Caki2 (cell line): ENCODE measurements around the gene RELA. TPM values are rescaled to one million over a fixed set of nuclear protein-coding genes. Genes with fewer than 3 reads are reported as not detected.

Experiments
- DNase-seq: peaks from one replicate; pipeline ENCODE4 v3.0.0-alpha.2; 2015; ENCODE audit warnings: low read depth
- in situ Hi-C: cut with HindIII; loops from 2 replicates; pipeline ENCODE4 v1.10.0; 2016; ENCODE audit warnings: low sequenced_read_pairs, low pct_unique_long_range_greater_than_20kb, mixed read lengths
- total RNA-seq: library from RNA; depleted of rRNA; stranded (reverse); fragments of >200 nt; shearing (Covaris generic); gene quantifications from 2 replicates; pipeline ENCODE4 v1.2.3, GENCODE V29; 2014; ENCODE audit warnings: low replicate concordance

The RELA gene
- total RNA-seq, 1 experiment from 2014 or later: 49.7 TPM

DNA sequence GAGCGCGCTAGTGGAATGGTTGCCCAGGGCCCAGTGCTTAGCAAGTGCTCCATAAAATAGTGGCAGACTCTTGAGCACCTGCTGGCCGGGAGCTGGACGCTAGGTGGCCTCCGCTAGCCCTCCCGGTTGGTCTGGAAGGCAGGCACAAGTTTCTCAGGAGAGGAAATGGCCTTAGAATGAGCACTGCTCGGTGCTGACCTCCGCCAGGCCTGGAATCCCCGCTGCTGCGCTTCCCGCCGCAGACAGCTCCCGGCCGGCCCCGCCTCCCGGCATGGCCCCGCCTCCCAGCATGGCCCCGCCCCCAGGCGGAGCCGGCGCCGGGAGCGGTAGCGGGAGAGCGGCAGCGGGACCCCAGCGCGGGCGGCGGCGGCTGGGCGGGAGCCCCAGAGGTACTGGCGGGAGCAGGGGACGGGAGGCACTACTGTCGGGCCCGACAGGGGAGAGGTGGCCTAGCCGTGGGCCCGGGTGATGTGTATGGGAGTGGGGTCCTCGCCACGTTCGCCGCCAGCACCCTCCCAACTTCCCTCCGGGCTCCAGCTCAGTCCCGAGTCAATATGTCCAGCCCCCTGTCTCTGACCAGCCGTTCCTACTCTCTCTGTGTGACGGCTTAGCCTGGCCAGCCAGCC lies 24.8 kb downstream of the RELA start, which contains the start of gene SIPA1:
TSS of gene SIPA1 (plus strand) at position 308 of the 626 bp plus-strand sequence. CDS start 2,821 bp downstream, outside the sequence.
- DNase-seq: peak; percentile 70
- in situ Hi-C loops: no loop called here

GRCh38 chr11:65637032-65637557 lies 25.6 kb downstream of the RELA start:
- in situ Hi-C loops: no loop called here
- DNase-seq: no peak

DNA sequence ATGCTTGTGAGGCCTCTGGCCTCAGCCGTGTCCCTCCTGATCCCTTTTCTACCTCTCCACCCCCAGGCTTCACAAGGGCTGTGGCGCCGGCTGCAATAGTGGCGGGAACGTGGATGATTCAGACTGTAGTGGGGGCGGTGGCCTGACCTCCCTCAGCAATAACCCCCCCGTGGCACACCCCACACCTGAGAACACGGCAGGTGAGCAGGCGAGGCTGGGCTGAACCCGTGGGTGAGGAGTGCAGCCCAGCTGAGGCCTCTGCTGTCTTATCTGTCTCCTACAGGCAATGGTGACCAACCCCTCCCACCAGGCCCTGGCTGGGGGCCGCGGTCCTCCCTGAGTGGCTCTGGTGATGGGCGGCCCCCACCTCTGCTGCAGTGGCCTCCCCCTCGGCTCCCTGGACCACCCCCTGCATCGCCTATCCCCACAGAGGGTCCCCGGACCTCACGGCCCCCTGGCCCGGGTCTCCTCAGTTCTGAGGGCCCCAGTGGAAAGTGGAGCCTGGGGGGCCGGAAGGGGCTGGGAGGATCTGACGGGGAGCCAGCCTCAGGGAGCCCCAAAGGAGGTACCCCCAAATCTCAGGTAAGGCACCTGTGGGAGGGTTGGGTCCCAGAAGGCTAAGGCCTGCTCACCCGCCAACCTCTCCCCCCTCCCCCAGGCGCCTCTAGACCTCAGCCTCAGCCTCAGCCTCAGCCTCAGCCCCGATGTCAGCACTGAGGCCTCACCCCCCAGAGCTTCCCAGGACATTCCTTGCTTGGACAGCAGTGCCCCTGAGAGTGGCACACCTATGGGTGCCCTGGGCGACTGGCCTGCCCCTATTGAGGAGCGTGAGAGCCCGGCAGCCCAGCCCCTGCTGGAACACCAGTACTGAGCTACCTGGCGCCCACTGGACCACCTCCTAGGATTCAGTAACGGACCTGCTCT lies 26.3 kb downstream of the RELA start:
- in situ Hi-C loops: no loop called here
- no peak for DNase-seq

DNA sequence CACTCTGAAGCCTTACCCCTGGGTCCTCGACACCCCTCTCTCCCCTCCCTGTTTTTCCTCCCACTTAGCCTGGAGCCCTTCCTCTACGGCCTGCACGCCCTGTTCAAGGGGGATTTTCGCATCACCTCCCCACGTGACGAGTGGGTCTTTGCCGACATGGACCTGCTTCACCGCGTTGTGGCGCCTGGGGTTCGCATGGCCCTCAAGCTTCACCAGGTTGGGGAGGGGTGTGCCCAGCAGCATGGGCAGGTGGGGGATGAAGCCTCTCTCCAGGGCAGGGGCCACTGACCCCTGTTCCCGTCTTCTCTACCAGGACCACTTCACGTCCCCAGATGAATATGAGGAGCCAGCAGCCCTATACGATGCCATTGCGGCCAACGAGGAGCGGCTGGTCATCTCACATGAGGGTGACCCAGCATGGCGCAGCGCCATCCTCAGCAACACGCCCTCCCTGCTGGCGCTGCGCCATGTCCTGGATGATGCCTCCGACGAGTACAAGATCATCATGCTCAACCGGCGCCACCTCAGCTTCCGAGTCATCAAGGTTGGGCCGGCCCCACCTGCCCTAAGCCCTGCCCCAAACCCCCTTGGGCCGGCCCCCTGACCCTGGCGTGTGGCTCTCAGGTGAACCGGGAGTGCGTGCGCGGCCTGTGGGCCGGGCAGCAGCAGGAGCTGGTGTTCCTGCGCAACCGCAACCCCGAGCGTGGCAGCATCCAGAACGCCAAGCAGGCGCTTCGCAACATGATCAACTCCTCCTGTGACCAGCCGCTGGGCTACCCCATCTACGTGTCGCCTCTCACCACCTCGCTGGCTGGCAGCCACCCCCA lies 27.6 kb downstream of the RELA start:
- DNase-seq: no peak
- in situ Hi-C loops: no loop called here

- DNase-seq: no peak
- in situ Hi-C loops: no loop called here
Observed at GRCh38 chr11:65634440-65634839, 28.3 kb downstream of the RELA start.

DNA sequence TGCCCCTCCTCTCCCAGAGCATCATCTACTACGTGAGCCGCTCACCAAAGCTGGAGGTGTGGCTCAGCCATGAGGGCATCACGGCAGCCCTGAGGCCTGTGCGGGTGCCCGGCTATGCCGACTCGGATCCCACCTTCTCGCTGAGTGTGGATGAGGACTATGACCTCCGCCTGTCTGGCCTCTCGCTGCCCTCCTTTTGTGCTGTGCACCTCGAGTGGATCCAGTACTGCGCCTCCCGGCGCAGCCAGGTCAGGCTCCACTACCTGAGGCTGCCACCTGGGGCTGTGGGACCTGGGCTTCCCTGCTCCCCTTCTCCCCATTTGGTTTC lies 28.6 kb downstream of the RELA start:
- DNase-seq: no peak
- in situ Hi-C loops: no loop called here

GRCh38 chr11:65633390-65634108 lies 29.2 kb downstream of the RELA start:
- in situ Hi-C loops: no loop called here
- DNase-seq: no peak

GRCh38 chr11:65630215-65630614 lies 32.5 kb downstream of the RELA start:
- DNase-seq: no peak
- in situ Hi-C loops: no loop called here

DNA sequence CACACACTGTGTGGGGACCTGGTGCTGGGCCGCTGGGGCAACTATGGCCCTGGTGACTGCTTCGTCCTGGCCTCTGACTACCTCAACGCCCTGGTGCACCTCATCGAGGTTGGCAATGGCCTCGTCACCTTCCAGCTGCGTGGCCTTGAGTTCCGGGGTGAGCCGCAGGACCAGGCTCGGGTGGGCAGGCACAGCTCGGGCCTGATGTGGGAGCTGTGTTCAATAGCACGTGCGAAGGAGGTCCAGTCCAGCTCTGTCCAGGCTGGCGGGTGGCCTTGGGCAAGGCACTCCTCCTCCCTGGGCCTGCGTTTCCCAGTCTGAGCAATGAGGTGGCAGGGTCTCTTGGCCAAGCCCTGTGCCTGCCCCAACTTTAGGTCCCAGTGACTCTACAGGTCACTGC lies 33.1 kb downstream of the RELA start:
- in situ Hi-C loops: no loop called here
- no peak for DNase-seq

- DNase-seq: no peak
- in situ Hi-C loops: no loop called here
Observed at GRCh38 chr11:65627202-65627601, 35.5 kb downstream of the RELA start.

DNA sequence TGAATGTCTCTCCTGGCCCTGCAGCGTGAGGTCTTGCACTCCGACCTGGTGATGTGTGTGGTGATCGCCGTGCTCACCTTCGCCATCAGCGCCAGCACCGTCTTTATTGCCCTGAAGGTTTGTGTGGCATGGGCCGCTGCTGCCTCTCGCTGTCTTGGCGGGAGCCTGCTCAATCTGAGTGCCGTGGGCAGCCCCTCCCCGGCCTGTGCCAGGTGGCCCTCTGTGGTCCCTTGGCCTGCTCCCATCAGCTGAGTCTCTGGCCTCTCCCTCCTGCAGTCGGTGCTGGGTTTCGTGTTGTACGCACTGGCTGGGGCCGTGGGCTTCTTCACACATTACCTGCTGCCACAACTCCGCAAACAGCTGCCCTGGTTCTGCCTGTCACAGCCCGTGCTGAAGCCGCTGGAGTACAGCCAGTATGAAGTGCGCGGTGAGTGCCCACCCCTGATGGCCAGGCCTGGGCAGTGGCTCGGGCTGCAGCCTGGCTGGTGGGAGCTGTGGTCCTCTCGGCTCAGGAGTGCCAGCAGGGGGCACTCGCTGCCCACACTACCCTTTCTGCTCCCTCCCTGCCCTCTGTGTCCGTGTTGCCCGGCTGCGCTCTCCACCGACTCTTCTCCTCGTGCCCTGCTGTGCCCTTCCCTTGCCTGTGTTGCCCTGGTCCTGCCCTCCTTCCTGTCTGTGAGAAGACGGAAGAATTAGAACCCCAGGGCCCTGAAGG lies 36.9 kb downstream of the RELA start:
- DNase-seq: no peak
- in situ Hi-C loops: no loop called here

DNA sequence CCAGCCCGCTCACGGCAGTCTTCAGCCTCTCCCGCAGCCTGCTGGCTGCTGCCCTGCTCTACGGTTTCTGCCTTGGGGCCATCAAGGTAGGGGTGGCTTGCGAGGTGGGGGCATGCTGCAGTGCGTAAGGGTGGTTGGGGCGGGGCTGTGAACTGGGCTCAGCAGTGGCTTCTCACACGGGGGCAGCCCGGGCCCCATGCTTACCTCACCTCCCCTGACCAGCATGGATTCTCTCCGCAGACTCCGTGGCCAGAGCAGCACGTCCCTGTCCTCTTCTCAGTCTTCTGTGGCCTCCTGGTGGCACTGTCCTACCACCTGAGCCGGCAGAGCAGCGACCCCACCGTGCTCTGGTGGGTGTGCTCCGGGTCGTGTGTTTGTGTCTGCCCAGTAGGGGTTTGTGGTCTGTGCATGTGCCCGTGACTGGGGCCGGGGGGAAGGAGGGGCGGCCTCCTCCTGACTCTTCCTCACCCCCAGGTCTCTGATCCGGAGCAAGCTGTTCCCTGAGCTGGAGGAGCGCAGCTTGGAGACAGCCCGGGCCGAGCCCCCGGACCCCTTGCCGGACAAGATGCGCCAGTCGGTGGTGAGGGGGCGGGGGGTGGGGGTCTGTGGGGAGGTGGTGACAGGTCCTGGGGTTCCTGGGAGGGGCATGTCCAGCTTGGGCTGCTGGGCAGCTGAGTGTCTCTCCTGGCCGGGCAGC lies 37.6 kb downstream of the RELA start:
- in situ Hi-C loops: no loop called here
- no peak for DNase-seq

- in situ Hi-C loops: no loop called here
- DNase-seq: no peak
Observed at GRCh38 chr11:65623852-65624616, 38.7 kb downstream of the RELA start.

- in situ Hi-C loops: no loop called here
- DNase-seq: no peak
Observed at GRCh38 chr11:65623177-65623576, 39.5 kb downstream of the RELA start.

DNA sequence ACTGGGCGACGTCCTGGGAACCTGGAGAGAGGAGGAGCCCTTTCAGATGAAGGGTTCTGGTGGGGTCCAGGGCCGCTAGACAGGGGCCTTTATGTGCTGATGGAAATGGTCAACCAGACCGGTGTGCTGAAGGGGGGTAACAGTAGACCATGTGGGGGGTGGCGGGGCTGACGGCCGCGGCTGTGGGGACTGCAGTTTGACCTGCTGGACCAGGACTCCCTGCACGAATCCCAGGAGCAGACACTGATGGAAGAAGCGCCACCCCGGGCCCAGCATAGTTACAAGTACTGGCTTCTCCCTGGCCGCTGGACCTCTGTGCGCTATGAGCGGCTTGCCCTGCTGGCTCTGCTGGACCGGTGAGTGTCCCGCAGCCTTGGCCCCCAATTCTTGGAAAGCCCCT lies 40.7 kb downstream of the RELA start:
- in situ Hi-C loops: no loop called here
- no peak for DNase-seq

DNA sequence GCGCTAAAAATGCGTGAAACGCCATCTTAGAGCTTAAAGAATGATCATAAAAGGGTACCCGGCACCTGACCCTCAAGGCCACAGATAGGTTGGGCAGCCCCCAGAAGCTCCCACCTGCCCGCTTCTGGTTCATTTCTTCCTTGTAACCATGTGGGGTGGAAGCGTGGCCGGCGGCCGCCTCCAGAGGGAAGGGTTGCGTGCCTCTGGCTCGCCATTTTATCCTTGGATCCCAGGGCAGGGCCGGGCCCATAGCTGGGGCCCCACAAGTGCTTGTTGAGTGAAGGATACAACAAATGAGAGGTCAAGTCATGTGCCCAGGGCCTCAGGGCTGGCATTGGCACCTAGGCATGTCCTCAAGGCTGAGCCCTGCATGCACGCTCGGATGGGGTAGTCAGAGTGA lies 41.3 kb downstream of the RELA start:
- in situ Hi-C loops: no loop called here
- no peak for DNase-seq
